ENCODE measurements around the gene LNPEP.
"Not testable (repeated sequence)": the region's sequence is repeated elsewhere in the genome, so short reads cannot be mapped to it uniquely, and the experiment has no call there.

The LNPEP gene

GRCh38 chr5:97070234-97070633 lies 134.4 kb downstream of the LNPEP start:
- no peak for DNase-seq

DNA sequence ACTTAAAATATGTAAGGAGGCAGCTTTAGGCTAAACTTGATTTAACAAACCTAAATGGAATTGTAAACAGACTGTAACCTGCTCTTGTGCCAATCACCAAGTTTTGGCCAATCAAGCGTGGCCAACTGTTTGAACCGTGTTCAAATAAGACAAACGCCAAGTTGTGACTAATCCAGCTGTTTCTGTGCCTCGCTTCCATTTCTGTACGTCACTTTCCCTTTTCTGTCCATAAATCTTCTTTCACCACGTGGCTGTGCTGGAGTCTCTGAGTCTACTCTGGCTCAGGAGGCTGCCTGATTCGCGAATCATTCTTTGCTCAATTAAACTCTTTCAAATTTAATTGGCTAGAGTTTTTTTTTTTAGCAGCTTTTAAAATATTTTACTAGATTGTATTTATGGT lies 135.2 kb downstream of the LNPEP start:
- no peak for DNase-seq

DNA sequence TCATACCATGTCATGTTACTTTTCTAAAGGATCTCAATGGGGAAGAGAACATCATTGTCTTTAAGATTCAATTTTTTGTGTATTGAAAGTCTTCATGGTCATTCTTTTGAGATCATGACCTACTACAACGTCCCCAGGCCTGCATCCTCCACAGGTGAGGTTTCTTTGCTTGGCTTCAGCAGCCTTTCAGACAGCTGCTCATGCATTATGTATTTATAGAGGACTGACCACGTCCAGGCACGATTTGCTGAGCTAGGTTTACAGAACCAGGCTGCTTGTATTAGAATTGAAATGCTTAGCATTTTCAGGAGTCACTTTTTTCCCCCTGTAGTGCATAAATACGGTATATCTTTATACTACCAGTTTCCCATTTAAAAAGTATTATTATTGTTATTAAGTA lies 136.1 kb downstream of the LNPEP start:
- DNase-seq: no peak

DNA sequence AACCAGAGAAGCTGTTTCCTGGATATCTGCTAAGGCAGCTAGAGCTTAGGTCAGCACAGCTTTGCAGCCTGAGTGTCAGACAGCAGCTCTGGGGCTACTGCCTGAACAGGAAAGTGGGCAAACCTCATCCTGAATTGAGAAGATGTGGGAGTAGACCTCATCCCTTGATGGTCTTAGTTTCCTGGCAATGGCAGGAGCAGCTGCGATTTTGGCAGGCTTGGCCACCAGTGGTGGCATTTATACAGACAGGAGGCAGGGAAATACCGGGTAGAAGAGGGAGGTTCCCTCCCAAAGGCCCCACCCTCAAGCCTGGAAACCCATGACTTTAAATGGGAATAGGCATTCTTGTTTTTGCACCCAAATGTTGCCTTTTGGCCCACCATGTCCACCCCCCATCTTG lies 136.8 kb downstream of the LNPEP start:
- DNase-seq: no peak

DNA sequence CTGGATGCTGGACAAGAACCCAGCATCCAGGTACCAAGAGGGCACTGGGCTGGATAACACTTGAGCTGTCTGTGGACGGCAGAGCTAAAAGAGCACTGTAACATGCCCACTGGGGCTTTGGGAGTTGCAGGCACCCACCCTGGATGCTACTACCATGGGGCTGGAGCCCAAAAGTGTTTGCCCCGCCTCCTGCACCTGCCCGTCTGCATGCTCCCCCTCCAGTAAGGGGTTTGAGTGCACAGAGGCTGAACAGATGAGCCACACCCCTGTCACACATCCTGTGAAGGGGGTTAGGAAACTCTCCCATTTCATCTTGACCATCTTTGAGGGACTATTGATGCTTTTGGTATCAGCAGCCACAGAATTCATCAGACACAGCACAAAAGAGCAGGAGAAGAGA lies 137.5 kb downstream of the LNPEP start:
- no peak for DNase-seq

DNA sequence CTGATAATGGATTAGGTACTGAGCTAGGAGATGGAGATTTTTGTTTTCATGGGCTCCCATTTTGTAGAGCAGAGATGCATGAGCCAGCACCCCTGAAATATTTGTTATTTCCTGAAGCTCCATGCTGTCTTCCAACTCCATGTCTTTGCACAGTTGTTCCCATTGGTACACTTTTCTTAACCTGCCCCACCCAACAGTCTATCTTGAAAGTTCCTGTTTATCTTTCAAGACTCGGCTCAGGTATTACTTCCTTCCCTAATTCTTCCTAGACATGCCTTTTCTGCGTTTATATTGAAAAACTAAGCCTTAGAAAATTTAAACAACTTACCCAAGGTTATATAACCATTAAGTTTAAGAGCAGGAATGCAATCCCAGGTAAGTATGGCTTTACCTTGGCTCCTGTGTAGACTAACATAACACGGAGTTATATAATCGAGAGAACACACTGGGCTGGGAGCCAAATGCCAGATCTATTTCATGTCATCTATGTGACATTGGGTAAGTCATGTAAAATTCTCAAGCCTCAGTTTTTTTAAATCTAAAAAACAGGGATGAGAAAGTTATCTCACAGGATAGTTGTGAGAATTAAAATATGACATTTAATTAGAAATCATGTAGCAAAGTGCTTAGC lies 139.1 kb downstream of the LNPEP start:
- no peak for DNase-seq

GRCh38 chr5:97075649-97076048 lies 139.8 kb downstream of the LNPEP start:
- no peak for DNase-seq

DNA sequence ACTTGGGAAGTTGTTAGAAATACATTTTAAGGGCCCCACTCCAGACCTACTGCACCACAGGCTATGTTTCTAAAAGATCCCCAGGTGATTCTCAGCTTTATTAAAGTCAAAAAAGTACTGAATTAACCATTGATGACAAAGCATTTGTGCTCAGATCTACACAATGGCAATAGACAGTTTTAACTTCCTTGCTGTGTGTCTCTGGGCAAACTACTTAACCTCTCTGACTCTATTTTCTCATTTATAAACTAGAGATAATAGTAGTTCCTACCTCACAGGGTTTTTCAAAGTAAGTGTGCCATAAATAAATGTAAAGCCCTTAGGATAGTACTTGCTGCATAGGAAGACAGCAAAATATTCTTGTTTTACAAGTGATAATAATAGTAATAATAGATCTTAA lies 140.2 kb downstream of the LNPEP start:
- DNase-seq: no peak

- DNase-seq: no peak
Measured at GRCh38 chr5:97077246-97077645, 141.4 kb downstream of the LNPEP start.

GRCh38 chr5:97078958-97079743 lies 143.3 kb downstream of the LNPEP start:
- DNase-seq: no peak

DNA sequence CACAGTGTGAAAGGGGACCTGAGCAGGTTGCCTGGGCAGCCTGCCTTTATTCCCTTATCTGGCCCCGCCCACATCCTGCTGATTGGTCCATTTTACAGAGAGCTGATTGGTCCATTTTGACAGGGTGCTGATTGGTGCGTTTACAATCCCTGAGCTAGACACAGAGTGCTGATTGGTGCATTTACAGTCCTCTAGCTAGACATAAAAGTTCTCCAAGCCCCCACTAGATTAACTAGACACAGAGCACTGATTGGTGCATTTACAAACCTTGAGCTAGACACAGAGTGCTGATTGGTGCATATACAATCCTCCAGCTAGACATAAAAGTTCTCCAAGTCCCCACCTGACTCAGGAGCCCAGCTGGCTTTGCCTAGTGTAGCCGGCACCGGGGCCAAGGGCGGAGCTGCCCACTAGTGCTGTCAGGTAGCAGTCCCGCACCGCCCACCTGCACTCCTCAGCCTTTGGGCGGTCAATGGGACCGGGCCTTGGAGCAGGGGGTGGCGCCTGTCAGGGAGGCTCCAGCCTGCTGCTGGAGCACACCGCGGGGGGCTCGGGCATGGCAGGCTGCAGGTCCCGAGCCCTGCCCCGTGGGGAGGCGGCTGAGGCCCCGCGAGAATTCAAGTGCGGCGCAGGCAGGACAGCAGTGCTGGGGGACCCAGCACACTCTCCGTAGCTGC lies 149.0 kb downstream of the LNPEP start:
- not testable (repeated sequence) for DNase-seq

DNA sequence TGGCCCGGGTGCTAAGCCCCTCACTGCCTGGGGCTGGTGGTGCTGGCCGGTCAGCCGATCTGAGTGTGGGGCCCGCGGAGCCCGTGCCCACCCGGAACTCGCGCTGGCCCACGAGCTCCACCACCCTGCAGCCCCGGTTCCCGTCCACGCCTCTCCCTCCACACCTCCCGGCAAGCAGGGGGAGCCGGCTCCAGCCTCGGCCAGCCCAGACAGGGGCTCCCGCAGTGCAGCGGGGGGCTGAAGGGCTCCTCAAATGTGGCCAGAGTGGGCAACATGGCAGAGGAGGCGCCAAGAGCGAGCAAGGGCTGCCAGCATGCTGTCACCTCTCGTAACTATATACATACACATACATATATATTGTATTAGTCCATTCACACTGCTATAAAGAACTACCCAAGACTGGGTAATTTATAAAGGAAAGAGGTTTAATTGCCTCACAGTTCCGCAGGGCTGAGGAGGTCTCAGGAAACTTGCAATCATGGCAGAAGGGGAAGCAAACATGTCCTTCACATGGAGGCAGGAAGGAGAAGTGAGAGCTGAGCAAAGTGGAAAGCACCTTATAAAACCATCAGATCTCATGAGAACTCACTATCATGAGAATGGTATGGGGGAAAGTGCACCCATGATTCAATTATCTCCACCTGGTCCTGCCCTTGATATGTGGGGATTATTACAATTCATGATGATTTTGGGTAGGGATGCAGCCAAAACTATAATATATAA lies 149.7 kb downstream of the LNPEP start:
- DNase-seq: no peak
